Thyroid gland (tissue), 4 donors: ENCODE data around the gene ATL2.

ENCODE experiments used
- CTCF ChIP-seq, 6 experiments: fragments of 200-600 bp in 3 of 6; fragments of 450-650 bp in 3 of 6; sonication (generic) in 3 of 6; IDR thresholded peaks; one replicate each; pipeline ENCODE4 v1.5.1; 2016 to 2019; ENCODE audit warnings: antibody characterized with exemption in 6 of 6, mild to moderate bottlenecking in 2 of 6, inconsistent platforms in 1 of 6, moderate library complexity in 1 of 6
- POLR2A ChIP-seq, 2 donors: fragments of 450-650 bp; IDR thresholded peaks; one replicate each; pipeline ENCODE4 v1.6.1; 2017; ENCODE audit warnings: antibody characterized with exemption in 2 of 2, mild to moderate bottlenecking in 2 of 2, moderate library complexity in 1 of 2

GRCh38 chr2:38260469-38260868 lies 116.6 kb downstream of the ATL2 start:
- TF ChIP-seq CTCF (IDR thresholded peaks at IDR 0.05) (no peak), POLR2A (IDR thresholded peaks at IDR 0.05) (no peak)
